Renal pelvis (tissue), 4 donors: ENCODE results near the gene SCAF11. TPM values are rescaled to one million over a fixed set of nuclear protein-coding genes. Genes with fewer than 3 reads are reported as not detected.

ENCODE experiments used
- DNase-seq: peaks from one replicate; pipeline ENCODE4 v3.0.0-alpha.2; 2013
- polyA plus RNA-seq, 3 donors: library from polyadenylated mRNA; unstranded; fragments of 120-200 nt; gene quantifications; one replicate each; pipeline ENCODE4 v1.2.1, GENCODE V29; 2013; ENCODE audit not compliant: insufficient read length in 3 of 3

SCAF11 gene
- polyA plus RNA-seq, 3 donors = 90.9 to 133 (median 124) TPM

DNA sequence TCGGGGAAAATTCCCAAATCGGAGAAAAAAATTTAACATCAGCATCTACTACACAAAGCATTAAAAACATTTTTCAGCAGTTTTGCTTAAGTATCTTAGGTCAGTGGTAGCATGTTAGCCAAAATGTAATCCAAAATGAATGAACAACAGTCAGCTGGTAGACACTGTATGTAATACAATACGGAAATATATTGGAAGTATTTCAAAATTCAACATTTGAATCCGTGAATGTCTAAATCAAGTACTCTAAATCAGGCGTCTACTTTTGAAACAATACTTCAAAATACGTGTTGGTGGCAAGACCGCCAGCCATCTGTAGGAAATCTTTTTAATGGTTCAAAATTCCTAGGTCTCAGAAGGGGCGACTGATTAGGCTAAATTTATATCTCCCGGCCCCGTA lies 1.1 kb downstream of the SCAF11 start:
- no peak for DNase-seq

DNA sequence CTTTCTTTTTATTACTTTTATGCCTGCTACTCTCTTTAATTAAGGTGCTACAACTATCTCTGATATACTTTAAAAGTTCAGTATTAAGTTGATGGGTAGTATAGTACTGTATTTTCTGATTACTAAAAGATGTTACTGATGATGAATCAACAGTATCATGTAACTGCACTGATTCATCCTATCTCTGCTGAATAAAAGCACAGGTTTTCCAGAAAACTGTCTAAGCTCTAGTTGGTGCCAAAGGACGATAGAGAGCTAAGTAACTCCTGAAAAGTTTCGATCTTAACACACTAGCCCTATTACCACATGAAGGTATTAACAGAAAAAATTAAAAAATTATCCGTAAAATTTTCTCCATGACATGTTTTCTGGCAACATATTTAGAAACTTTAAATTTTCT lies 2.1 kb downstream of the SCAF11 start:
- no peak for DNase-seq

DNA sequence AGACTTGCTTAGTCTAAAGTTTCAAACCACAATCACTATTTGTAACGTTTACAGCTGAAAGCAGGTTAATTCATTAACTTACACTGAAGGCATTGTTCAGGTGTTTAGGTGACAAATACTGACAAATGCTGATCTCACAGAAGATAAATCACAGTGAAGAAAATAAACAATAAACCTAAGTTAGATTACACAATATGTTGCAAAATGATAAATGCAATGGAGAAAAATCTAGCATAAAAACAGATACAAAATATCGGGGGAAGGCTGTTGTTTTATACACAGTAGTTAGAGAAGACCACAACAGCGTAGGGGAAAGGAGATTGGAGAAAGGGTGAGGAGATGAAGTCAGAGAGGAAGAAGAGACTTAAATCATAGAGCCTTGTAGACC lies 3.0 kb downstream of the SCAF11 start:
- no peak for DNase-seq

DNA sequence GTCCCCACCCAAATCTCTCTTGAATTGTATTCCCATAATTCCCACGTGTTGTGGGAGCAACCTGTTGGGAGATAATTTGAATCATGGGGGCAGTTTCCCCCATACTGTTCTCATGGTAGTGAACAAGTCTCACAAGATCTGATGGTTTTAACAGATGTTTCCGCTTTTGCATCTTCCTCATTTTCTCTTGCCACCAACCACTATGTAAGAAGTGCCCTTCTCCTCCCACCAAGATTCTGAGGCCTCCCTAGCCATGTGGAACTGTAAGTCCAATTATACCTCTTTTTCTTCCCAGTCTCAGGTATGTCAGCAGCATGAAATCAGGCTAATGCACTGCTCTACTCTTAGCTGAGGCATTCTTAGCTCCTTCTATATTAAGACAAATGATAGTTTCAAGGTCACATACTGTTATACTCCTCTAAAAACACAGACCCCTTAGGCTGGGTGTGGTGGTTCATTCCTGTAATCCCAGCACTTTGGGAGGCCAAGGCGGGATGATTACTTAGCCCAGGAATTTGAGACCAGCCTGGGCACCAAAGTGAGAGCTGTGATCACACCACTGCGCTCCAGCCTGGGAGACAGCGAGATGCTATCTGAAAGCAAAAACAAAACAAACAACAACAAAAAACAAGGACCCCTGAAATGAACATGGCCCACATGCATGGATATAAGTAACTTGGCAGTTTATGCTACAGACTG lies 3.6 kb downstream of the SCAF11 start:
- DNase-seq = no peak

DNA sequence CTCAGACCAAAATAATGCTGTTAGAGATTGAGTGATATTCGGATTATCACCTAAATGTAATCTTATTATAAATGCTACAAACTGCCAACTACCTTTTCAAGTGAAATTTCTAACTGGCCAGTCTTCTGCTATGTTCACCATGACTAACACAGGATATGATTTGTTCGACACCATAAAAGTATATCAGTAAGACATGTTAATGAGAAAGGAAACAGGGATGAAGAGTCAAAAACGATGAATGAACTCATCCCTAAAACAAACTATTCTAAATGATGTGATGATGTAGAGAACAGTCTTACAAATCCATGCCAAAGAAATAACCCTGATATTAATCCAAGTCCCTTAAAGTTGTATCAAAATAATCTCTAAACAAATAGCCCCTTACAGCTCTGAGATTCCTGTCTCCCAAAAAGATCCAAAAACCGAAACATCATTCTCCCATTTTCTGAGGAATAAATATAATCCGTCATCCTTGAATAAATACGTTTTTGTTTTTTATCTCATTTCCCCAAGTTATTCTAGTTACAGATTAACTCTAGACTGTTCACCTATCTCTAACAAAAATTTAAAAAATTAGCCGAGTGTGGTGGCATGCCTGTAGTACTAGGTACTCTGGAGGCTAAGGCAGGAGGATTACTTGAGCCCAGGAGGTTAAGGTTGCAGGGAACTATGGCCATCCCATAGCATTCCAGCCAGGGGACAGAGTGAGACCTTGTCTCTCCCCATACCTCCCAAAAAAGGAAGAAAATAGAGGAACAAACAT lies 9.1 kb downstream of the SCAF11 start:
- no peak for DNase-seq

DNA sequence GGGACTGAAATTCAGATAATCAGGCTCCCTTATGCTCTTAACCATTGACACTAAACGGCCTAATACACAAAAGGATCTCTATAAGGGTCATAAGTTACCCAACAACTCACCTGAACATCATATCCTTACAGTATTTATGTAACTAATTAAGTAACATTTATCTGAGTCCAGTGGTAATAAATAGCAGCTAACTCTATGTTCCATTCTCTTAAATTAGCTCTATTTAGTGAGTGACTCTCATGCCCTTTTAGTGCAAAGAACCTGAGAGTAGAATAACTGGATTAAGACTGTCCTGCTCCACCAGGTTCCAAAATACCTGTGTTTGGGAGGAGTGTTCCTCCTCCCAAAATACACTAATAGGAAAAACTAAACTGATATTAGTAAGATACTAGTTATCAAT lies 9.8 kb downstream of the SCAF11 start:
- DNase-seq = no peak

DNA sequence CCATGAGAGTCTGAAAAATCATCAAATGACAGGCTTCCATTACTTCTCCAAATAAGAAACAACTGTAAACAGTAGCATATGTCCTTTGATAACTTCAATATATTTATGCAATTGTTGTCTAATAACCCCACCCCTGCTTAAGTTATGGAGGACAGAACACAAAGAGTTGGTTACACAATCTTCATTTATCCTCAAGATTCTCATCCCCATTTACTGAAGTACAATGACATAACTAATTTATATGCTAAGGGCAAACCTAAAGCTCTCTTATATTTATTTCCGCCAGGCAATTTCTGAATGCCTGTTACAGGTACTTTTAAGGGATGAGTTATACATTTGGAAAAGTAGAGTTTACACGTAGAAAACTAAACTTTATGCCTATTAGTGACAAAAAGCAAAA lies 12.3 kb downstream of the SCAF11 start:
- DNase-seq = no peak

DNA sequence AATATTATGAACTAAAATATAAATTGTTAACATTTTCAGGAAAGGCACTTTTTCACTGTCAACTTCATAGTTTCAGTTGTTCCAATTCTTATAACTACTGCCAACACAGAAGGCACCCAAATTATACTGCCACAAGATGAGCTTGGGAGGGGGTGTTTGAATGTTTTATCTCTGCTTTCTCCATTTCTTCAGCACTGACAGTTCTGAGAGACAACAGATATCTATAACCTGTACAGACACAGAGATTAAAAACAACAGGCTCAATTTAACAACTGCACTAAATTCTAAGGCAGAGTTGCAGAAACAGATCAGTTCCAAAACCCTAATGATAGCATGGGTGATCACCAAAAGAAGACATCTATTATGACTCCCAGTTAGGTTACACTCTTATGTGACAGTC lies 12.8 kb downstream of the SCAF11 start:
- no peak for DNase-seq

DNA sequence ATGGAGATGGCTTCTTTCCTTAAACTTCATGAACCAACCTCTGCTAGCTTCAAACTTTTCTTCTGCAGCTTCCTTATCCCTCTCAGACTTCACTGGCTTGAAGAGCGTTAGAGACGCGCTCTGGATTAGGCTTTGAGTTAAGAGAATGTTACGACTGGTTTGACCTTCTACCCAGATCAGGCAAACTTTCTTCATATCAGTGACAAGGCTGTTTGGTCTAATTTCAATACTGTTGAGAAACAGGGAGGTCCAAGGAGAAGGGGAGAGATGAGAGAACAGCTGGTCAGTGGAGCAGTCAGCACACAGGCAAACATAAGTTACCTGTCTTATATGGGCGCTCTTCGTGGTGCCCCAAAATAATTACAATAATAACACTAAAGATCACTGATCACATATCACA lies 14.9 kb downstream of the SCAF11 start:
- DNase-seq = no peak

DNA sequence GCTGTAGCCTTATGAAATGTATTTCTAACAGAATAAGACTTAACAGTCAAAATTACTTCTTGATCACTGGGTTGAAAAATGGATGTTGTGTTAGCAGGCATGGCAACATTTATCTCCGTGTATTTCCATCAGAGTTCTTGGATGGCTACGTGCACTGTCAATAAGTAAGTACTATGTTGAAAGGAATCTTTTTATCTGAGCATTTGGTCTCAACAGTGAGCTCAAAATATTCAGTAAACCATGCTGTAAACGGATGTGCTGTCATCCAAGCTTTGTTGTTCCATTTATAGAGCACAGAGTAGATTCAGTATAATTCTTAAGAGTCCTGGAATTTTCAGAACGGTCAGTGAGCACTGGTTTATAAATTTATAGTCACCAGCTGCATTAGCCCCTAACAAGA lies 15.5 kb downstream of the SCAF11 start:
- DNase-seq = no peak

DNA sequence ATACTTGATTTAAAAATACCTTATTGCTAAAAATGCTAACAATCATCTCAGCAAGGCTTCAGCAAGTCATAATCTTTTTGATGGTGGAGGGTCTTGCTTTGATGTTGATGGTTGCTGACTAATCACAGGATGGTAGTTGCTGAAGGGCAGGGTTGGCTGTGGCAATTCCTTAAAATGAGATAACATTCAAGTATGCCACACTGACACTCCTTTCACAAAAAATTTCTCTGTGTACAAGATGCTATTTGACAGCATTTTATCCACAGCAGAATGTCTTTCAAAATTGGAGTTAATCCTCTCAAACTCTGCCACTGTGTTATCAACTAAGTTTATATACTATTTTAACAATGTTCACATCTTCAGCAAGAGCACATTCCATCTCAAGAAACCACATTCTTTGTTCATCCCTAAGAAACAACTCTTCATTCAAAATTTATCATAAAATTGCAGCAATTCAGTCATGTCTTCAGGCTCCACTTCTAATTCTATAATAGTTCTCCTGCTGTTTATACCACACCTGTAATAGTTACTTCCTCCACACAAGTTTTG lies 16.1 kb downstream of the SCAF11 start:
- DNase-seq = no peak

DNA sequence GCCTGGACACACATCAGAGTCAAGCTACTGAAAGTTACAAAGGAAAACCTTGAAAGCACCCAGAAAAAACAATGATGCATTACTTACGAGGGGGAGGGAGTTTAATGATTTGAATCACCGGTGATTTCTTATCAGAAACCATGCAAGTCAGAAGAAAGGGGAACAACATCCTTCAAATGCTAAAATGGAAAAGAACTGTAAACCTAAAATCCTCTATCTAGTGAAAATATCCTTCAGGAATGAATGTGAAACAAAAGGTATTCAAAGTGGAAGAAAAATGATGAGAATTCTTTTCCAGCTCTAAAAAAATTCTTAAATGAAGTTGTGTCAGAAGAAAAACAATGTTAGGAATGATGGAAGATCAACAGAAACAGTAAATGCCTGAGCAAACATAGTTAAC lies 16.8 kb downstream of the SCAF11 start:
- no peak for DNase-seq

DNA sequence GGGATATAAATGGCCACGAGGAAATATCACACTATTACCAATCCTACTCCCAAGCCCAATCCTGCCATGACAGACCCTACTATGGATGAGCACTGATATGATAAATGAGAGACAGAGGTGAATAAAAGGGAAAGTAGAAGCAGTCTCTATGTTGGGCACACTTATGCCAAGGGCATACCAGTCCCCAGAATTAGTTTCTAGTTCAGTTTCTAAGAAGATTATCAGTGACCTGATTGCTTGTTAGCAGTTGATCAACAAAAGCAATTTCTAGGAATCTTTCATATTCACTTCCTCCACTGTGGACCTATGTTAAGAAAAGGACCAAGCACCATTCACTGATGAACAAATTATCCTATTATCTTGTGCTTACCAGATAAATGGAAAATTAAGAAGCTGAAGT lies 20.0 kb downstream of the SCAF11 start:
- DNase-seq = no peak

DNA sequence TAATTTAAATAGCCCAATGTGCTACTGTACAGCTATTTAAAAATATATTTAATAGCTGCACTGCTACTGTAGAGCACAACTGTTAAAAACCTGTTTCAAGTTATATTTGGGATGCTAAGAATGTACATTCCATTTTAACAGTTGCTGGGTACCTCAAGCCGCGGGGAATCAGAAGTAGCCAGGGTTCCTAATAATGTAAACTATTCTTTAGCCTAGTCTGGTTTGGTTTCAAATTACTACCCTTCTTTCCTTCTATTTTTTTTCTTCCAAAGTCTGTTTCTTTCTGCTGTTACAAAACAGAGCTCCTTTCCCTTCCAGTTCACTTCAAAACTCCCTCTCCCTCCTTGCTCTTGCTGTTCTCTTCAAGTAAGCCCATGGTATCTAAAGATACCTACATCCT lies 21.3 kb downstream of the SCAF11 start:
- DNase-seq = no peak

DNA sequence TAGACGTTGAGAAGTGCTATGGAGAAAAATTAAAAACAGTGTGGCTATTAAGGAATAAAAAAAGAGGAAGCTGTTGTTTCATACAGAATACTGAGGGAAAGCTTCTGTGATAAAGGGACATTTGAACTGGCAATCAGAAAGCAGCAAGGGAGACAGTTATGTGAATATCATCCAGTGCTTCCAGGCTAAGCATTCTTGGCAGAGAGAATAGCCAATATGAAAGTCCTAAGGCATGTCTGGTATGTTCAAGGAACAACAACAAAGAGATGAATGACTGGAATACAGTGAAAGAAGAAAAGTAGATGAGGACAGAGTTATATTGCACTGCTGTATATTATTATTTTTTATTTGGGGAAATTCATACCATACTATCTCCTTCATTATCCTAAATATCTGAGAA lies 23.9 kb downstream of the SCAF11 start:
- DNase-seq = no peak

DNA sequence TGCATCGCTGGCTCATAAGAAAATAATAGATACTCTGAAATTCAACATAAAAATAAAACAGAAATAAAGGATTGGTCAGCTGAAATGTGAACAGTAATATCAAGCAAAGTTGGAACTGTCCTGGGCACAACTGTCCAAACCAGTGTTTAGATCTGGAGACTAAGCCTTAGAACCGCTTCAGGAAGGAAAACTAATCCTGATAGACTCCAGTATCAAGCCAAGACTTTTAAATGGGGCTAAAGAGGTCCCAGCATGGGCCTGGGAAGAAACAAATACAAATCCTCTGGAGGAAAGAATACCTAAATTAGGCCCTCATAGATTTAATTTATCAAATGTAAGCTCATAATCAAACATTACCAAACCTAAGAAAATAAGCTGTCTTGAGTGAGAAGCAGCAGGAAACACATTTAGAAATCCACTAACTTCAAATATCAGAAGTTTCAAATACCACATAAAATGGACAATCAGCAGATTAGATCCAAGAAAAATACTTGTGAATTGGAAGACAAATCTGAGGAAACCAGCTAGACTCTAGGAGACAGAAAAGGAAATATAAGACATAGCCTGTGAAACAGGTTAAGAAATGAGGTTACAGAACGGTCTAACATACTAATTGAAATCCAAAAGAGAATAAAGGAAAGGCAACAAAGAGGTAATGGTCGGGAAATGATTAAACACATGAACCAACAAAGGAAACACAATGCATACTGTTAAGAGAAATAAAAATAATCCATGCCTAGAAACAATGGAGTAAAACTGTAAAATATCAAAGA lies 27.6 kb downstream of the SCAF11 start:
- DNase-seq = no peak

DNA sequence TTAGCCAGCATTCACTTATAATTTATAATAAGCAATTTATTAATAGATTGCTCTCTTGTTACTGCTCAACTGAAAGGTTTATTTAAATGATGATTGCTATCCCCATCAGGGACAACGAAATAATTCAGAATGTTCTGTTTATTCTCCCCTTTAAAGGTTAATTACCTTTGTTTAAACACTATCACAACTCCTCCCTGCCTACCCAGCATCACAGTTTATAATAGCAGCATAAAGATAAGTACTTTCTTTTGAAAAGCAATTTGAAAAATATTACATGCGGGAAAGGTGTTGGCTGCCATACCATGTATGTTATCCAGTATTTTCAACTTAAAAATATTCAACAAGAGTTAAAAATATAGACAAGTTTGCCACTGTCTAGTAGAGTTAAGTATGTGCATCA lies 30.6 kb downstream of the SCAF11 start:
- no peak for DNase-seq

DNA sequence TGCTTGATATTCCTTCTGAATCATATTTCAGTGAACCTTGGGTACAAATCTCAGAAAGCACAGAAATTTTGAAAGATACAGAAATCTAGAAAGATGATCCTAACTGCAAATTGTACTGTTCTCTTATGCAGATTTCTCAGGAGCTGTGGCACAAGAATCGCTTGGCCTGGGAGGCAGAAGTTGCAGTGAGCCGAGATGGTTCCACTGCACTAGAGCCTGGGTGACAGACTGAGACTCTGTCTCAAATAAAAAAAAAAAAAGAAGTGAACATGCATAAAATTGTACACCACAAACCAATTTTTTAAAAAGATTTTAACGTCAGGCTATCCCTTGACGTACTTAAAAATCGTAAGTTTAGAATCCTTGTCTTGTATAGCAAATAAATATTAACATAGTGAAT lies 31.3 kb downstream of the SCAF11 start:
- no peak for DNase-seq

DNA sequence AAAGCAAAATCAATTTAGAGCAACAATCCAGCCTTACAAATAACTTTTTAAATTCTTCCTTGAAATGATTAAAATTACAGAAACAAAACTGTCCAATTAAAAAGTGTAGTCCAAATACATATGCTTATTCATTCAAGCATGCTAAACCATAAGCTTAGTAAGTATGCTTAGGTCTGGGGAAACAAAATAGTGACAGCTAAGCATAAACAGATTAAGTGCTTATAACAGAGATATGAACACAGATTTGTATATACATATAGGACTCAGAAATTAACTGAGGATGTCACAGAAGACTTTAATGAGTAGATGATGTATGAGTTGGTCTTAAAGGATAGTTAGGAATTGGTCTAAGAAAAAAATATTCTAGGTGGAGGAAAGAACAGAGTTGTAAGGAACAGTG lies 41.8 kb downstream of the SCAF11 start:
- DNase-seq = no peak

DNA sequence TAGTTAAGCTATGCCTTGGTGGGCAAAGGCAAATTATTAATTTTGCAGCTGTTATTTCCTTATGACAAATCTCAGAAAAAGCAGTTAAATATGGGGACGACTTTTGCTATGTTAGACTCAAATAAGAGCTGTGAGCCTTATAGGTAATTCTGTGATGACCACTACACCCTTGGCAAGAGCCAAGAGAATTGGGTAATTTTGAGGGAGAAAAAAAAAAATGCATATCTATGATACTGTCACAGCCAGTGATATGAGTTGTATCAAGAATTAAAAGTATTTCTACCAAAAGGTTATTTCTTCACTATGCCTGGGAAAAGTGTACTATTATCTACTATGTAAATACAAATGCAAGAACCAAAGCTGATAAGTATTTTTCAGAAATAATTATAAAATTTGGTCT lies 43.9 kb downstream of the SCAF11 start:
- no peak for DNase-seq

DNA sequence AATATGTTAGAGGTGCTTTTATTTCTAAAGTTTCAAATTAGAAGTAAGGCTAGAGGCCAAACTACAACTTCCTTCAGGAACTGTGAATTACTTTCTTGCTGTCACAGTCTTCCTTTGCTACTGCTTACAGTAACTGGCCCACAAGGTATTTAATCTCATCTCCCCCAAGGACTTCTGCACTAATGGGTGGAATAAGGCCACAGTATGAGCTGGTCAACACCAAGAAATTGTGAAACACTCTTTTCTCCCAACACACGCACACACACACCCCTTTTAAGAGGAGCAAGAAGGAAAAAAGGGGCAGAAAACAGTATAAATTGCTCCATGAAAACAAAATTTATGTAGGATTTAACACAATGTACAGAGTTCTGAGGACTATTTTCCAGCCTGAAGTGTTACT lies 45.6 kb downstream of the SCAF11 start:
- no peak for DNase-seq

DNA sequence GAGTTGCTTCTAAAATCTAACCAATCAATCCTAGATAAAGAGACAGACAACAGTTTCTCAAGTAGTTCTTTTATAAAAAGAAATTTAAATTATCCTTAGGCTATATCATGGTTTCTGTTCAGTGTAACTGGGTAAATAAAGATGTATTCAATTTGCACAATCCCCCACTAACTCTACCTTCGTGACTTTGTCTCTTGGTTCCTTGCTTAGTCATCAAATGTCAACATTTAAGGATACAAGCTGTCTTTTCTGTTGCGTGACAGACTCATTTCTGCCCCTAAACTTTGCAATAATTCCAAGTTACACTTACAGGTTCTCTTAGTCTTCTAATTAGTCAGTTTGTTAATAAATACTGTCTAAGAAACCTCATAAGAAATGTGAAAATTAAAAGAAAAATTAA lies 50.6 kb downstream of the SCAF11 start:
- no peak for DNase-seq

DNA sequence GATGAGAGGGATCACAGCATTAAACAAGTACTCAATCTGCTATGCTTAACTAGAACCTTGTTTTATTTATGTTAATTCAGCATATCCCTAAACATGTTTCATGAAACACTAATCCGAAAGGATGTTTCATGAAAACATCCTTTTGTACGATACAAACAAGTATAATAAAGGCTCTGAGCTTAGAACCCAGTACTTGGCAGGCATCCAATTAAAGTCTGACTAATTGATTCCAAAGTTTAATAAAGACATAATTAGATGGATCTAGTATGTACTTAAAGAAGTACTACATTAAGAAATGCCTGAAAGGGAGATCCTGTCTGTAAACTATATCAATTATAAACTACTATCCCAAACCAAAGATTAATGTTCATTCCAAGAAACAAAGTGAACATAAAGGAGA lies 51.8 kb downstream of the SCAF11 start:
- DNase-seq = no peak
